Measurements from ENCODE around the gene ESPN.

Gene ESPN

GRCh38 chr1:6467744-6468688 lies 43.4 kb downstream of the ESPN start:
- DNase-seq = no peak

- no peak for DNase-seq
These were observed 44.3 kb downstream of the ESPN start for GRCh38 chr1:6468729-6469461.

GRCh38 chr1:6470132-6471085 lies 45.8 kb downstream of the ESPN start:
- DNase-seq = no peak

GRCh38 chr1:6471086-6471969 lies 46.8 kb downstream of the ESPN start:
- no peak for DNase-seq

- DNase-seq = no peak
These were observed 47.4 kb downstream of the ESPN start for GRCh38 chr1:6471970-6472368.

GRCh38 chr1:6472391-6472790 lies 47.8 kb downstream of the ESPN start:
- no peak for DNase-seq

GRCh38 chr1:6473156-6473555 lies 48.6 kb downstream of the ESPN start:
- DNase-seq = no peak

- DNase-seq = no peak
These were observed 49.6 kb downstream of the ESPN start for GRCh38 chr1:6473974-6474814.

- DNase-seq = no peak
These were observed 50.3 kb downstream of the ESPN start for GRCh38 chr1:6474815-6475282.

- DNase-seq = peak; percentile 4
These were observed 51.0 kb downstream of the ESPN start for GRCh38 chr1:6475381-6476133.

- no peak for DNase-seq
These were observed 51.9 kb downstream of the ESPN start for GRCh38 chr1:6476483-6476882.

GRCh38 chr1:6477039-6477820 lies 52.7 kb downstream of the ESPN start:
- no peak for DNase-seq

GRCh38 chr1:6481820-6482219 lies 57.2 kb downstream of the ESPN start:
- no peak for DNase-seq

- no peak for DNase-seq
These were observed 58.6 kb downstream of the ESPN start for GRCh38 chr1:6483017-6483760.

- no peak for DNase-seq
These were observed 59.2 kb downstream of the ESPN start for GRCh38 chr1:6483761-6484117.

- DNase-seq = no peak
These were observed 60.2 kb downstream of the ESPN start for GRCh38 chr1:6484826-6485167.

GRCh38 chr1:6485168-6486101 lies 60.9 kb downstream of the ESPN start:
- no peak for DNase-seq
